GM12878 (cell line): ENCODE measurements around the gene TSPAN2. TPM values are rescaled to one million over a fixed set of nuclear protein-coding genes. Genes with fewer than 3 reads are reported as not detected.

Source experiments
- ATAC-seq: fragments of 200-7000 bp; cut with Tn5 transposase; 3 replicates; pipeline ENCODE4 v1.9.1; 2020; ENCODE audit warnings: mild to moderate bottlenecking, moderate library complexity
- BruUV-seq: library from RNA; stranded (reverse); fragments of 400-500 nt; replicated peaks from 2 replicates; lab custom pipeline; 2021; lab: Mats Ljungman, UMichigan
- CTCF ChIA-PET: fragments of 300-600 bp; sonication (Branson Sonifier 250); formaldehyde crosslinking; extraction: SDS; loops from one replicate; lab custom pipeline; 2021; ENCODE audit warnings: inconsistent platforms; lab: Yijun Ruan, JAX
- POLR2A ChIA-PET: fragments of 350-600 bp; formaldehyde crosslinking; extraction: SDS; loops from one replicate; lab custom pipeline; 2021; ENCODE audit warnings: inconsistent platforms; lab: Charles Lee
- RAD21 ChIA-PET: fragments of 300-600 bp; sonication (Branson Sonifier 250); formaldehyde crosslinking; loops from one replicate; lab custom pipeline; 2023; ENCODE audit warnings: antibody characterized with exemption; ENCODE audit not compliant: unreplicated experiment; lab: Charles Lee
- SMC1A ChIA-PET: fragments of 300-600 bp; sonication (Branson Sonifier 250); formaldehyde crosslinking; loops from one replicate; lab custom pipeline; 2023; ENCODE audit not compliant: unreplicated experiment, uncharacterized antibody; lab: Charles Lee
- DNase-seq: peaks from one replicate; pipeline ENCODE4 v3.0.0-alpha.2; 2011; ENCODE audit warnings: low read depth, low spot score
- FAIRE-seq: peaks from 3 replicates; lab custom pipeline; 2011; peaks lifted over from hg19 to GRCh38; lab: Jason Lieb, UNC
- H2AFZ ChIP-seq: 2 replicates; pipeline ENCODE4 v1.6.0; 2011; ENCODE audit warnings: low read depth, low read length, control low read depth; ENCODE audit not compliant: control insufficient read depth
- H3K27ac ChIP-seq: 2 replicates; pipeline ENCODE4 v1.5.1; 2011; ENCODE audit warnings: control low read depth; ENCODE audit not compliant: control insufficient read depth, insufficient read depth
- H3K27me3 ChIP-seq, 2 experiments: replicated peaks in 1 of 2; 2 replicates each; pipeline versions ENCODE4 v1.6.0 to v1.6.1; 2011; ENCODE audit warnings: low read length in 1 of 2; ENCODE audit not compliant: control insufficient read depth in 2 of 2, insufficient read depth in 2 of 2
- H3K36me3 ChIP-seq, 2 experiments: 2 replicates each; pipeline ENCODE4 v1.5.1; 2011; ENCODE audit warnings: low read length in 1 of 2; ENCODE audit not compliant: control insufficient read depth in 2 of 2, insufficient read depth in 2 of 2
- H3K4me1 ChIP-seq: 2 replicates; pipeline ENCODE4 v1.6.1; 2011; ENCODE audit warnings: mild to moderate bottlenecking, low read length, moderate library complexity, mixed read lengths; ENCODE audit not compliant: control insufficient read depth, insufficient read depth
- H3K4me2 ChIP-seq: 2 replicates; pipeline ENCODE4 v1.6.0; 2011; ENCODE audit warnings: control low read depth; ENCODE audit not compliant: control insufficient read depth, insufficient read depth
- H3K4me3 ChIP-seq: fragments of 200-600 bp; sonication (generic); 2 replicates; pipeline ENCODE4 v1.5.1; 2016
- H3K79me2 ChIP-seq: 2 replicates; pipeline ENCODE4 v1.6.0; 2011; ENCODE audit warnings: low read length; ENCODE audit not compliant: control insufficient read depth, insufficient read depth
- H3K9ac ChIP-seq: 2 replicates; pipeline ENCODE4 v1.8.0; 2011; ENCODE audit warnings: low read length, control low read depth, mixed read lengths; ENCODE audit not compliant: control insufficient read depth, insufficient read depth
- H3K9me3 ChIP-seq: replicated peaks from 3 replicates; pipeline ENCODE4 v1.5.1; 2011; ENCODE audit warnings: mild to moderate bottlenecking, low read length; ENCODE audit not compliant: control insufficient read depth, insufficient read depth
- H4K20me1 ChIP-seq: 2 replicates; pipeline ENCODE4 v1.6.0; 2011; ENCODE audit not compliant: control insufficient read depth, insufficient read depth
- ETV6 ChIP-seq, 2 experiments: fragments of 450-650 bp in 1 of 2; IDR thresholded peaks in 1 of 2; conservative IDR thresholded peaks in 1 of 2; 2 replicates each; pipeline ENCODE4 v1.6.1; 2014; ENCODE audit warnings: antibody characterized with exemption in 1 of 2, borderline replicate concordance in 1 of 2, low read depth in 1 of 2, mild to moderate bottlenecking in 1 of 2, moderate library complexity in 1 of 2
- RELB ChIP-seq: fragments of 450-650 bp; IDR thresholded peaks from 2 replicates; pipeline ENCODE4 v1.6.1; 2017; ENCODE audit warnings: low read depth, mild to moderate bottlenecking, moderate library complexity
- WGBS: methylation state at CpG from one replicate; pipeline ENCODE4 v1.1.6; 2016; ENCODE audit warnings: low lambda C conversion rate; ENCODE audit not compliant: insufficient replicate concordance, insufficient coverage; ENCODE audit errors: missing lambda C conversion rate; 5-methylcytosine and 5-hydroxymethylcytosine counted together
- in situ Hi-C: fragments of 300-500 bp; cut with MboI; formaldehyde crosslinking; loops from 9 replicates; pipeline ENCODE4 v1.14.3; 2018; ENCODE audit warnings: mixed read lengths
- intact Hi-C: fragments of 100-400 bp; cut with micrococcal nuclease; formaldehyde crosslinking; loops from one replicate; pipeline ENCODE4 v1.14.2; 2022; ENCODE audit not compliant: unreplicated experiment
- polyA plus RNA-seq, 11 experiments: library from polyadenylated mRNA; depleted of rRNA in 4 of 11; unstranded in 6 of 11; stranded (reverse) in 5 of 11; fragments of >200 nt; fragmentation: Nextera tagmentation in 4 of 11; fragmentation: Illumina TruSeq in 1 of 11; extraction: Ambion mirVana in 4 of 11; extraction: Trizol in 1 of 11; gene quantifications; 1 replicate in 1 of 11; 2 replicates in 10 of 11; pipeline versions ENCODE4 v1.2.1 to v1.2.3, GENCODE V29; 2011 to 2016; ENCODE audit warnings: inconsistent platforms in 2 of 11, missing spikeins in 2 of 11, low read depth in 1 of 11
- total RNA-seq, 4 experiments: library from RNA; depleted of rRNA in 3 of 4; stranded (reverse); fragments of >200 nt in 3 of 4; fragmentation: Illumina TruSeq in 1 of 4; extraction: Trizol in 1 of 4; gene quantifications; 2 replicates each; pipeline versions ENCODE4 v1.2.1 to v1.2.3, GENCODE V29; 2013 to 2021

The TSPAN2 gene
- total and polyA plus RNA-seq, 10 of the 15 experiments (the other 5 are each of a cell fraction or from before 2014, with no cell fraction given), result under 0.01 to 0.73 TPM; not detected in 8

GRCh38 chr1:115116512-115116911 lies 27.2 kb upstream of the TSPAN2 start:
- BruUV-seq, result no TSS peak
- in situ Hi-C loops, result no loop called here
- no peak for ATAC-seq
- ChIA-PET CTCF (interaction anchor here (3.5 kb wide), 1 partner anchor 63 kb away, joined by 13 read pairs; no protein-coding TSS in a partner anchor), POLR2A (no interaction called here), RAD21 (interaction anchor here (0.6 to 1.4 kb wide), 3 partner anchors 17 to 139 kb away, joined by 3 to 5 read pairs (median 4); no protein-coding TSS in a partner anchor), SMC1A (interaction anchor here (1.9 to 3.0 kb wide), 2 partner anchors 136 to 139 kb away, joined by 9 to 10 read pairs; no protein-coding TSS in a partner anchor)
- no peaks in the 10 kb centered on the region for H3K9me3 ChIP-seq
- H3K79me2 ChIP-seq, result no peaks in the 10 kb centered on the region
- H2AFZ ChIP-seq, result no peak overlapping the region
- no peaks in the 10 kb centered on the region for H3K27me3 ChIP-seq
- WGBS, result 21% methylated on average over 5 of the region's 5 CpGs
- H3K9ac ChIP-seq, result no peak overlapping the region
- H4K20me1 ChIP-seq, result peaks cover 4% of the 10 kb centered on the region; the same call in 1 of the 2 replicates
- H3K36me3 ChIP-seq, result no peaks in the 10 kb centered on the region
- FAIRE-seq, result no peak
- no peak for TF ChIP-seq RELB
- no peak for TF ChIP-seq ETV6 (conservative IDR thresholded peaks at IDR 0.05 in 1 of 2, IDR thresholded peaks at IDR 0.05 in 1 of 2; ENCODE audit: borderline replicate concordance in 1 of 2, low read depth in 1 of 2)
- H3K4me3 ChIP-seq, result no peak overlapping the region
- no peak for DNase-seq
- no peaks in the 10 kb centered on the region for H3K4me1 ChIP-seq
- intact Hi-C loops, result no loop called here
- no peak overlapping the region for H3K27ac ChIP-seq
- H3K4me2 ChIP-seq, result no peak overlapping the region
